GM04504 (cell line): Measurements from ENCODE around the gene IMMP2L.
A peak's percentile ranks its signal among the peaks of the same experiment; 100 is the strongest.
"Not testable (repeated sequence)": the region's sequence is repeated elsewhere in the genome, so short reads cannot be mapped to it uniquely, and the experiment has no call there.

Source experiments
- DNase-seq: peaks from one replicate; pipeline ENCODE4 v3.0.0-alpha.2; 2012; ENCODE audit warnings: low read depth

Gene IMMP2L

GRCh38 chr7:111459065-111459756, 103.1 kb downstream of the IMMP2L start:
- no peak for DNase-seq

GRCh38 chr7:111450705-111451104, 111.6 kb downstream of the IMMP2L start:
- DNase-seq: not testable (repeated sequence)

- DNase-seq: not testable (repeated sequence)
Observed at GRCh38 chr7:111447502-111447901, 114.8 kb downstream of the IMMP2L start.

- no peak for DNase-seq
Observed at GRCh38 chr7:111439977-111440376, 122.3 kb downstream of the IMMP2L start.

- peak; percentile 24 for DNase-seq
Observed at GRCh38 chr7:111438369-111439289, 123.7 kb downstream of the IMMP2L start.

- DNase-seq: no peak
Observed at GRCh38 chr7:111437736-111438135, 124.6 kb downstream of the IMMP2L start.

- DNase-seq: no peak
Observed at GRCh38 chr7:111436608-111437007, 125.7 kb downstream of the IMMP2L start.

- DNase-seq: no peak
Observed at GRCh38 chr7:111433426-111433825, 128.9 kb downstream of the IMMP2L start.

- no peak for DNase-seq
Observed at GRCh38 chr7:111429781-111430180, 132.5 kb downstream of the IMMP2L start.

GRCh38 chr7:111424768-111425167, 137.5 kb downstream of the IMMP2L start:
- DNase-seq: peak; percentile 32

- DNase-seq: no peak
Observed at GRCh38 chr7:111414374-111414773, 147.9 kb downstream of the IMMP2L start.

- DNase-seq: no peak
Observed at GRCh38 chr7:111413739-111414138, 148.6 kb downstream of the IMMP2L start.

GRCh38 chr7:111410899-111411298, 151.4 kb downstream of the IMMP2L start:
- DNase-seq: no peak

- DNase-seq: no peak
Observed at GRCh38 chr7:111409714-111410422, 152.4 kb downstream of the IMMP2L start.

GRCh38 chr7:111408724-111409123, 153.6 kb downstream of the IMMP2L start:
- DNase-seq: no peak

- no peak for DNase-seq
Observed at GRCh38 chr7:111407258-111407657, 155.0 kb downstream of the IMMP2L start.

GRCh38 chr7:111405621-111406020, 156.7 kb downstream of the IMMP2L start:
- DNase-seq: no peak

GRCh38 chr7:111401516-111401915, 160.8 kb downstream of the IMMP2L start:
- DNase-seq: no peak

GRCh38 chr7:111400088-111400487, 162.2 kb downstream of the IMMP2L start:
- DNase-seq: no peak

- DNase-seq: no peak
Observed at GRCh38 chr7:111394891-111395290, 167.4 kb downstream of the IMMP2L start.

- no peak for DNase-seq
Observed at GRCh38 chr7:111393011-111393754, 169.1 kb downstream of the IMMP2L start.

- no peak for DNase-seq
Observed at GRCh38 chr7:111392294-111392693, 170.0 kb downstream of the IMMP2L start.
